AG09309 (cell line): ENCODE results near the gene LHFPL2.

Experiments
- DNase-seq: peaks from one replicate; pipeline ENCODE4 v3.0.0-alpha.2; 2010; ENCODE audit warnings: low read depth
- H3K4me3 ChIP-seq: 2 replicates; pipeline ENCODE4 v1.5.1; 2011; ENCODE audit warnings: mild to moderate bottlenecking, low read depth, low read length, moderate library complexity; ENCODE audit not compliant: control insufficient read depth
- TF ChIP-seq, protein P1 (sequence below): IDR thresholded peaks from 2 replicates; pipeline ENCODE4 v1.5.1; 2011; ENCODE audit warnings: mild to moderate bottlenecking, low read depth, low read length, inconsistent platforms; ENCODE audit not compliant: insufficient read depth, control insufficient read depth; ENCODE audit errors: missing control alignments

The LHFPL2 gene

DNA sequence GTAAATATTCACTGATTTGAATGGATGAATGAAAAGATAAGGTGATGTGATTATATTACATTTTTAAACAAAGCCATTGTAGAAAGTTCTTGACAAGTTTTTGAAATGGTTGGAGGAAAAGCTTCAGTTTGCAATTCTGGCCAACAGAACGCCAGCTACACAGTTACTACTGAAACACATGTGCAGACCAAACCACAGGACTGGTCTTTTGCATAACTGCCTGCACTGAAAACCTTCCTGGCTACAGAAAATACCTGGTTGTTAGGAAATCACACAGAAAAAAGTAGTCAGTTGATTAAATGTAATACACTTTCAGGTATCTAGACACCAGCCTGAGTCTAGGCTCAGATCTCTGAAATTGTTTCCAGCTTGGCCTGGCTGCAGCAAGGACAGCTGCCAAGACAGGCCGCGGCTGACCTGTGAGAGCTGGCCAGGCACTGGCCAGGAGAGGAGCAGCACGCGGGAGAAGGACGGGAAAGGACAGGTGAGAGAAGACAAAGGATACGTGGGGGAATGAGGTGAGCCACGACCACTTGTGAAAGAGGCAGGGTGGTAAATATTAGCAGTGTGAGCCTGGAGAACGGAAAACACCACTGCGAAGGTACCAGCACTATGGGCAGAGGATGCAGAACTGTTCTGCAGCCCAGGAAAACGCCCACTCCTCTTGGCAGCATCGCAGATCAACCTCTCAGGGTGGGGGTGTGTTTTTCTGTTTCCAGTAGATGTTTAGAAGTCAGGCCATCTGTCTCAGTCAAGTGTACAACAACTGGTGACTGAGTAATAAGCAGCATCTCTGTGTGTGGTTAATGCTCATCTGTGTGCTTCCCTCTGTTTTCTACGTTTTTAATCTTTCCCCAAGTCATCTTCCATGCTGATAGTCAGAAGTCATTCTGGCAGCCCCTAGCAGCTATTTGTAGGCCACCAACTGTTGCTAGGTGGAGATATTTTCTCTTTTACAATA is 150.7 kb downstream of the LHFPL2 start:
- TF ChIP-seq, protein P1, sequence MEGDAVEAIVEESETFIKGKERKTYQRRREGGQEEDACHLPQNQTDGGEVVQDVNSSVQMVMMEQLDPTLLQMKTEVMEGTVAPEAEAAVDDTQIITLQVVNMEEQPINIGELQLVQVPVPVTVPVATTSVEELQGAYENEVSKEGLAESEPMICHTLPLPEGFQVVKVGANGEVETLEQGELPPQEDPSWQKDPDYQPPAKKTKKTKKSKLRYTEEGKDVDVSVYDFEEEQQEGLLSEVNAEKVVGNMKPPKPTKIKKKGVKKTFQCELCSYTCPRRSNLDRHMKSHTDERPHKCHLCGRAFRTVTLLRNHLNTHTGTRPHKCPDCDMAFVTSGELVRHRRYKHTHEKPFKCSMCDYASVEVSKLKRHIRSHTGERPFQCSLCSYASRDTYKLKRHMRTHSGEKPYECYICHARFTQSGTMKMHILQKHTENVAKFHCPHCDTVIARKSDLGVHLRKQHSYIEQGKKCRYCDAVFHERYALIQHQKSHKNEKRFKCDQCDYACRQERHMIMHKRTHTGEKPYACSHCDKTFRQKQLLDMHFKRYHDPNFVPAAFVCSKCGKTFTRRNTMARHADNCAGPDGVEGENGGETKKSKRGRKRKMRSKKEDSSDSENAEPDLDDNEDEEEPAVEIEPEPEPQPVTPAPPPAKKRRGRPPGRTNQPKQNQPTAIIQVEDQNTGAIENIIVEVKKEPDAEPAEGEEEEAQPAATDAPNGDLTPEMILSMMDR, result no peak
- no peak overlapping the region for H3K4me3 ChIP-seq
- no peak for DNase-seq

DNA sequence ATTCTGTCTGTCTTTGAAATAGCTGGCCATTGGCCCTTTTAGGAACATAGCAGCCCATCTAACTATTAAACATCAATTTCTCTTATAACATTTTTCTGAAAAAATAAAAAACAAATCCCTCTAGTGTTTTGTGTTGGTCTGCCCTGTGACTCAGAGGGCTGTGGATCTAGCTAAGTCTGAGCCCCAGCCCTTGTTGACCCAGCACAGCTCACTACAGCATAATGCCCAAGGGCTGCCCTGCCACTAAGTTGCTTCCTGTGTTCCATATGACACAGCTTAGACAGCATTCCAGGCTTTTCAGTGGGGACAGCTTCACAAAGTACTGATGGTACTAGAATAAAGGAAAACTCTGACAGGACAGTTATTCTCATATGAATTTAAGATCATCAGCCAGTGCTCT is 152.2 kb downstream of the LHFPL2 start:
- no peak for DNase-seq
- TF ChIP-seq, protein P1, result no peak
- no peak overlapping the region for H3K4me3 ChIP-seq

DNA sequence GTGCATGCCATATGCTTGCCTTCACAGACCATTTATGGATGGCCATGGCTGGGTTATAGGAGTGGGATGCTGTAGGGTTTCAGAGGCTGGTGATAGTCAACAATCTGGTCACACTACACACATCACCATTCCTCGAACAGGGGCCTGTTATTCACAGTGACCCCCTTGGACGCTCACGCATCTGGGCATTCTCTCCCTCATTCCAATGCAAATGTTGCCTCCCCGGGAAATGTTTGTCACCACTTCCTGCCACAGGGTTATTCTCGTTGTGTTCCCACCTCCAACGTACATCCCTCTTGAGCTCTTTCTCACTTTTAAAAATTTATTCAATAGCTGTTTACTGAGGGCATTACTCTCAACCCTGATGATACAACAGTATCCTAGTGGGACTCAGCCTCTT is 152.8 kb downstream of the LHFPL2 start:
- TF ChIP-seq, protein P1, result no peak
- no peak overlapping the region for H3K4me3 ChIP-seq
- no peak for DNase-seq

DNA sequence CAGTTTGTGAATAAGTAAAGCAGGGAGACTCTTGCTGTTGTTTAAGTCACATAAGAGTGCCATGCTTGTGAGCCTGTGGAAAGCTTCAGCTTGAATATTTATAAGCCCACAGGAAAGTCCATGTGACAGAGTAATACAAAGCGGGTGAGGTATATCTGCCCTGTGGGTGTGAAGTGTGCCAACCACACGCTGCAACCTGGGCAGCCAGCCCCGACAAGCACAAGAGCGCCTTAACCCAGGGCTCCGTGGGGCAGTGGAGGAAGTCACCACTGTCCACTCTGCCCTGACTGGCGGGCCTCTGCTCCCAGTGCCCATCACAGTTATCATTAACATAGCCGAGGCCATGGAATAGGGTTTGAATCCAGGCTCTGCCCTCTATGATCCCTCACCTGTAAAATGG is 155.9 kb downstream of the LHFPL2 start:
- no peak overlapping the region for H3K4me3 ChIP-seq
- no peak for DNase-seq
- TF ChIP-seq, protein P1, result no peak

DNA sequence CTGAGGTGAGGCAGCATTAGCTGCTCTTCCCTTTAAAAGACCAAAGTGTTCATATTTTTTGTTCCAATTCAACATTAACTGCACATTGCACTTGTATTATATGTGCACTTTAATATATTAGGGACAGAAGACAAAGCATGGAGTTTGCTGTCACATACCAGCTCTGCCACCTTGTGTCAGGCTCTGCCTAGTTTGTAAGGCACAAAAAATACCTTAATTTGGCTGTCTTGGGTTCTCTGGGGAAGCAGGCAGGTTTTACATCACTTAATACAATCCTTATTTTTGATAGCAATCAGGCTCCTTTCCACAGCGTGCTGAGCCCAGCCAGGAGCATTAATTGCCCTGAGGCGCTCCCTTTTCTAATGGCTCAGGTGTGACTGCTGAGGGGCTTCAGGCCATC is 156.3 kb downstream of the LHFPL2 start:
- TF ChIP-seq, protein P1, result no peak
- no peak for DNase-seq
- no peak overlapping the region for H3K4me3 ChIP-seq

DNA sequence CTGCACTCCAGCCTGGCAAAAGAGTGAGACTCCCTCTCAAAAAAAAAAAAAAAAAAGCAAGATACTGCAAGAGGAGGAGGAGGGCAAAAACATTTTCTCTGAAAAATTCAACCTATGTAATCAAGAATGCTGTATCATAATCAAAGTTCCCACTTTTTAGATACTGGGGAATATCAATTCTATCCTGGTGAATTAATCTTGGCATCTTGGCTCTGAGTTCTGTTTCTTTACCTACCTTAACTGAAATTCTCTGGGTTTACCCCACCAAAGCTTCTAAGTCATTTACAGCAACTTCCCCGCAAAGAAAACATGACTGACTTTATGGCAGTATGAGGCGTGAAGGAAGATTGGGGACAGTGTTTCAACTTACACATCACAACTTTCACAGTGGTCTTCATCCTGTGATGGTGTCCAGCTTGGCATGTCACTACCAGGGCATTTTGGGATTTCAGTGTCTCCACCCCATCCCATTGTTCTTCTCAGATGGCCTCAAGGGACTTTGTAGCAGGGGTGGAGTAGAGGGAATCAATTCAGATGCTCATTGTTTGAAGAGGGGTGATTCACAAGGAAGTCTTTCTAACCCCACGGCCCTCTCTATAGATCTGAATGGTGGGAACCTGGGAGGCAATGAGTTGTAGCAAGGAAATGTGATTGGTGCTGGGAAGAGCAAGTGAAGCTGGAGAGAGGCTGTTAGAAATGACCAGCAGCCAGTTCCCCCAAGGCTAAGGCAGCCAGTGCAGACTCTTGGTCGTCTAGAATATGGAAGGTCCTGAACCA is 157.7 kb downstream of the LHFPL2 start:
- no peak for DNase-seq
- TF ChIP-seq, protein P1, result no peak
- no peak overlapping the region for H3K4me3 ChIP-seq
